ENCODE results near the gene FAM184A. TPM values are rescaled to one million over a fixed set of nuclear protein-coding genes. Genes with fewer than 3 reads are reported as not detected.

Gene FAM184A
- total and polyA plus RNA-seq, 10 of the 15 experiments (the other 5 are each of a cell fraction or from before 2014, with no cell fraction given): 0.15 to 0.23 TPM; not detected in 8

DNA sequence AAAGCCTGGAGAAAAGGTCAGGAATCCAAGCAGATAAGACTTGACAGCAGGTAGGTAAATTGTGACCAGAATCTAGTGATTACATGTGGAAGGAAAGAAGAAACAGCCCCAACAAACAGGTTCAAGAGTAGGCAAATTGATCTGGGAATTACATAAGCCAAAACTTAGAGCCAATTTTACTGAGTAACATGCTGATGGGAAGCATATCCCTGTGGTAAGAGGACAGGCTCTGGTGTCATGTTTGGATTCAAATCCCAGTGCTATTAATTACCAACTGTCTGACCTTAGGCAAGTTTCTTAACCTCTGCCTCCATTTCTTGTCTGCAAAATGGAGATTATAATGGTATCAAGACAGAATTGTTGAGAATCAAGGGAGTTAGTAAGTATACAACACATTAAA is 163.9 kb downstream of the FAM184A start:
- Histone ChIP-seq H3K9me3 (replicated peaks; ENCODE audit: control insufficient read depth, insufficient read depth, low read length) (no peaks in the 10 kb centered on the region), H3K79me2 (ENCODE audit: control insufficient read depth, insufficient read depth, low read length) (no peaks in the 10 kb centered on the region), H3K9ac (ENCODE audit: control insufficient read depth, insufficient read depth, low read length) (no peak overlapping the region), H3K27me3 (replicated peaks in 1 of 2; ENCODE audit: control insufficient read depth in 2 of 2, insufficient read depth in 2 of 2, low read length in 1 of 2) (no peaks in the 10 kb centered on the region), H4K20me1 (ENCODE audit: control insufficient read depth, insufficient read depth) (no peaks in the 10 kb centered on the region), H3K4me3 (no peak overlapping the region), H3K36me3 (ENCODE audit: control insufficient read depth in 2 of 2, insufficient read depth in 2 of 2, low read length in 1 of 2) (peaks cover 0 to 12% of the 10 kb centered on the region in 2 experiments; a peak in 1 of 4 replicates), H3K4me1 (ENCODE audit: control insufficient read depth, insufficient read depth, low read length) (no peaks in the 10 kb centered on the region), H3K4me2 (ENCODE audit: control insufficient read depth, insufficient read depth) (no peak overlapping the region), H2AFZ (ENCODE audit: control insufficient read depth, low read depth, low read length) (no peak overlapping the region), H3K27ac (ENCODE audit: control insufficient read depth, insufficient read depth) (no peak overlapping the region)
- ChIA-PET SMC1A (ENCODE audit: uncharacterized antibody, unreplicated experiment) (no interaction called here), POLR2A (no interaction called here), RAD21 (ENCODE audit: unreplicated experiment) (no interaction called here), CTCF (no interaction called here)
- intact Hi-C loops (cut with micrococcal nuclease; ENCODE audit: unreplicated experiment) (no loop called here), in situ Hi-C loops (cut with MboI) (no loop called here)
- no TSS peak for BruUV-seq (replicated peaks)
- no peak for ATAC-seq
- no peak for FAIRE-seq
- no peak for DNase-seq (ENCODE audit: low read depth, low spot score)
- TF ChIP-seq KDM1A (IDR thresholded peaks at IDR 0.05; ENCODE audit: borderline replicate concordance) (no peak), MTA2 (IDR thresholded peaks at IDR 0.05; ENCODE audit: low read depth) (no peak), GABPA (IDR thresholded peaks at IDR 0.05; ENCODE audit: low read depth) (no peak), CREM (IDR thresholded peaks at IDR 0.05; ENCODE audit: low read depth) (no peak), BACH1 (IDR thresholded peaks at IDR 0.05; ENCODE audit: borderline replicate concordance) (no peak), SMAD1 (IDR thresholded peaks at IDR 0.05; ENCODE audit: low read depth, partially characterized antibody) (no peak), TBL1XR1 (IDR thresholded peaks at IDR 0.05; ENCODE audit: low read depth, low read length) (no peak), HDAC2 (IDR thresholded peaks at IDR 0.05) (no peak), MTA3 (IDR thresholded peaks at IDR 0.05; ENCODE audit: borderline replicate concordance, low read length) (no peak), PRDM15 (CRISPR knock-in tag; IDR thresholded peaks at IDR 0.05) (no peak), TAF1 (IDR thresholded peaks at IDR 0.05; ENCODE audit: borderline replicate concordance, low read depth, low read length) (no peak), RBBP5 (conservative IDR thresholded peaks at IDR 0.05) (no peak), HDGF (IDR thresholded peaks at IDR 0.05) (no peak), ZBTB33 (IDR thresholded peaks at IDR 0.05) (no peak), TARDBP (IDR thresholded peaks at IDR 0.05; ENCODE audit: borderline replicate concordance) (no peak), TCF7 (IDR thresholded peaks at IDR 0.05; ENCODE audit: borderline replicate concordance) (no peak), STAT1 (conservative IDR thresholded peaks at IDR 0.05) (no peak), SIX5 (IDR thresholded peaks at IDR 0.05; ENCODE audit: low read depth, low read length, severe bottlenecking) (no peak), RAD51 (IDR thresholded peaks at IDR 0.05) (no peak)
- TF ChIP-seq, protein P1, sequence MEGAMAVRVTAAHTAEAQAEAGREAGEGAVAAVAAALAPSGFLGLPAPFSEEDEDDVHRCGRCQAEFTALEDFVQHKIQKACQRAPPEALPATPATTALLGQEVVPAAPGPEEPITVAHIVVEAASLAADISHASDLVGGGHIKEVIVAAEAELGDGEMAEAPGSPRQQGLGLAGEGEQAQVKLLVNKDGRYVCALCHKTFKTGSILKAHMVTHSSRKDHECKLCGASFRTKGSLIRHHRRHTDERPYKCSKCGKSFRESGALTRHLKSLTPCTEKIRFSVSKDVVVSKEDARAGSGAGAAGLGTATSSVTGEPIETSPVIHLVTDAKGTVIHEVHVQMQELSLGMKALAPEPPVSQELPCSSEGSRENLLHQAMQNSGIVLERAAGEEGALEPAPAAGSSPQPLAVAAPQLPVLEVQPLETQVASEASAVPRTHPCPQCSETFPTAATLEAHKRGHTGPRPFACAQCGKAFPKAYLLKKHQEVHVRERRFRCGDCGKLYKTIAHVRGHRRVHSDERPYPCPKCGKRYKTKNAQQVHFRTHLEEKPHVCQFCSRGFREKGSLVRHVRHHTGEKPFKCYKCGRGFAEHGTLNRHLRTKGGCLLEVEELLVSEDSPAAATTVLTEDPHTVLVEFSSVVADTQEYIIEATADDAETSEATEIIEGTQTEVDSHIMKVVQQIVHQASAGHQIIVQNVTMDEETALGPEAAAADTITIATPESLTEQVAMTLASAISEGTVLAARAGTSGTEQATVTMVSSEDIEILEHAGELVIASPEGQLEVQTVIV (IDR thresholded peaks at IDR 0.05; ENCODE audit: borderline replicate concordance, partially characterized antibody): no peak

Data from GM12878 (cell line).